ENCODE measurements around the gene GRM8. TPM values are rescaled to one million over a fixed set of nuclear protein-coding genes. Genes with fewer than 3 reads are reported as not detected.

GRM8 gene
- polyA plus RNA-seq, 1 donor from 2014 or later = 1.5 TPM

DNA sequence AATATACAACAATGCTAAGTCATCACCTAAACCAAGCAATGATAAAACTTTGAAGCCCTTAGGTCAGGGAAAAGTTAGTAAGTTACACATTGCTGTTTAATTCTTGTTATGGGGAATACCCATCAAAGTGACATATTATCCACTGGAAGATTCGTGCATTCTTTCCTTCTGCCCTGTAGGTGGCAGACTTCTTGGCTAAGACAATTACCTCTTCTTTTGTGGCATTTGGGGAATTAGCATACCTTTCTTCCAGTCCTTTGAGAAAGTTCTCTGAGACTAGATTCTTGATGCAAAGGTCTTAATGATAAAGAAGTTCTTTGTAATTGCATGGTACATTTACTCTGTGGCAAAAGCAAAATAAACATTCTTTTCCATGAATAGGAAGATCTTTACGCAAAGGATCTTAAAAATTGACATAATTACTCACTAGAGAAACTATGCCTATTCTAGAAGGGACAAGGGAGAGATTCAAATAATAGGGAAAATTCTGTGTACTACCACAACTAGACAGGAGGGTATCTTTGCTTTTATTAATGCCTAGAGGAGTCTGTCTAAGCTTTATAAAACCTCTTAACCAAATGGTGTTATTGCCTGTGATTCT is 395.9 kb downstream of the GRM8 start:
- H4K20me1 ChIP-seq (ENCODE audit: insufficient read depth) = no peaks in the 10 kb centered on the region
- no peak overlapping the region for H3K27ac ChIP-seq (ENCODE audit: low read length)
- no peak overlapping the region for H3K9ac ChIP-seq (ENCODE audit: low read length)
- H3K9me2 ChIP-seq (ENCODE audit: insufficient read depth, low read length) = no peaks in the 10 kb centered on the region
- H3K27me3 ChIP-seq (ENCODE audit: insufficient read depth, low read depth, low read length) = no peaks in the 10 kb centered on the region
- no peaks in the 10 kb centered on the region for H3K9me3 ChIP-seq (ENCODE audit: low read length)
- no peaks in the 10 kb centered on the region for H3F3A ChIP-seq (ENCODE audit: insufficient read depth, low read length, poor library complexity, severe bottlenecking)
- H3K36me3 ChIP-seq (ENCODE audit: insufficient read depth, low read length) = no peaks in the 10 kb centered on the region
- H2AFZ ChIP-seq (ENCODE audit: low read depth, low read length) = no peak overlapping the region
- no peaks in the 10 kb centered on the region for H3K79me2 ChIP-seq (replicated peaks; ENCODE audit: insufficient read depth, low read length)
- TF ChIP-seq POLR2AphosphoS5 (IDR thresholded peaks at IDR 0.05) (no peak), TAF1 (IDR thresholded peaks at IDR 0.05; ENCODE audit: low read depth) (no peak), MXI1 (conservative IDR thresholded peaks at IDR 0.05; ENCODE audit: poor library complexity, severe bottlenecking) (no peak), CTCF (IDR thresholded peaks at IDR 0.05; ENCODE audit: poor library complexity, severe bottlenecking) (no peak), SMC3 (conservative IDR thresholded peaks at IDR 0.05; ENCODE audit: poor library complexity) (no peak), EP300 (conservative IDR thresholded peaks at IDR 0.05; ENCODE audit: poor library complexity, severe bottlenecking) (no peak), RAD21 (conservative IDR thresholded peaks at IDR 0.05) (no peak), EZH2 (IDR thresholded peaks at IDR 0.05; ENCODE audit: borderline replicate concordance, insufficient read depth, low read length, poor library complexity, severe bottlenecking) (no peak)
- TF ChIP-seq, protein P1, sequence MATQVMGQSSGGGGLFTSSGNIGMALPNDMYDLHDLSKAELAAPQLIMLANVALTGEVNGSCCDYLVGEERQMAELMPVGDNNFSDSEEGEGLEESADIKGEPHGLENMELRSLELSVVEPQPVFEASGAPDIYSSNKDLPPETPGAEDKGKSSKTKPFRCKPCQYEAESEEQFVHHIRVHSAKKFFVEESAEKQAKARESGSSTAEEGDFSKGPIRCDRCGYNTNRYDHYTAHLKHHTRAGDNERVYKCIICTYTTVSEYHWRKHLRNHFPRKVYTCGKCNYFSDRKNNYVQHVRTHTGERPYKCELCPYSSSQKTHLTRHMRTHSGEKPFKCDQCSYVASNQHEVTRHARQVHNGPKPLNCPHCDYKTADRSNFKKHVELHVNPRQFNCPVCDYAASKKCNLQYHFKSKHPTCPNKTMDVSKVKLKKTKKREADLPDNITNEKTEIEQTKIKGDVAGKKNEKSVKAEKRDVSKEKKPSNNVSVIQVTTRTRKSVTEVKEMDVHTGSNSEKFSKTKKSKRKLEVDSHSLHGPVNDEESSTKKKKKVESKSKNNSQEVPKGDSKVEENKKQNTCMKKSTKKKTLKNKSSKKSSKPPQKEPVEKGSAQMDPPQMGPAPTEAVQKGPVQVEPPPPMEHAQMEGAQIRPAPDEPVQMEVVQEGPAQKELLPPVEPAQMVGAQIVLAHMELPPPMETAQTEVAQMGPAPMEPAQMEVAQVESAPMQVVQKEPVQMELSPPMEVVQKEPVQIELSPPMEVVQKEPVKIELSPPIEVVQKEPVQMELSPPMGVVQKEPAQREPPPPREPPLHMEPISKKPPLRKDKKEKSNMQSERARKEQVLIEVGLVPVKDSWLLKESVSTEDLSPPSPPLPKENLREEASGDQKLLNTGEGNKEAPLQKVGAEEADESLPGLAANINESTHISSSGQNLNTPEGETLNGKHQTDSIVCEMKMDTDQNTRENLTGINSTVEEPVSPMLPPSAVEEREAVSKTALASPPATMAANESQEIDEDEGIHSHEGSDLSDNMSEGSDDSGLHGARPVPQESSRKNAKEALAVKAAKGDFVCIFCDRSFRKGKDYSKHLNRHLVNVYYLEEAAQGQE (IDR thresholded peaks at IDR 0.05; ENCODE audit: borderline replicate concordance) = no peak
- H3K4me3 ChIP-seq (ENCODE audit: low read length) = no peak overlapping the region
- H3K4me2 ChIP-seq (ENCODE audit: low read length) = no peak overlapping the region

- no peak overlapping the region for H3K4me3 ChIP-seq (ENCODE audit: low read length)
- TF ChIP-seq EP300 (conservative IDR thresholded peaks at IDR 0.05; ENCODE audit: poor library complexity, severe bottlenecking) (no peak), MXI1 (conservative IDR thresholded peaks at IDR 0.05; ENCODE audit: poor library complexity, severe bottlenecking) (no peak), CTCF (IDR thresholded peaks at IDR 0.05; ENCODE audit: poor library complexity, severe bottlenecking) (no peak), RAD21 (conservative IDR thresholded peaks at IDR 0.05) (no peak), TAF1 (IDR thresholded peaks at IDR 0.05; ENCODE audit: low read depth) (no peak), EZH2 (IDR thresholded peaks at IDR 0.05; ENCODE audit: borderline replicate concordance, insufficient read depth, low read length, poor library complexity, severe bottlenecking) (no peak), POLR2AphosphoS5 (IDR thresholded peaks at IDR 0.05) (no peak), SMC3 (conservative IDR thresholded peaks at IDR 0.05; ENCODE audit: poor library complexity) (no peak)
- TF ChIP-seq, protein P1 (IDR thresholded peaks at IDR 0.05; ENCODE audit: borderline replicate concordance) = no peak
- no peaks in the 10 kb centered on the region for H3K9me2 ChIP-seq (ENCODE audit: insufficient read depth, low read length)
- no peak overlapping the region for H3K4me2 ChIP-seq (ENCODE audit: low read length)
- H3K9me3 ChIP-seq (ENCODE audit: low read length) = no peaks in the 10 kb centered on the region
- H3K9ac ChIP-seq (ENCODE audit: low read length) = no peak overlapping the region
- H4K20me1 ChIP-seq (ENCODE audit: insufficient read depth) = no peaks in the 10 kb centered on the region
- H3K36me3 ChIP-seq (ENCODE audit: insufficient read depth, low read length) = no peaks in the 10 kb centered on the region
- no peak overlapping the region for H2AFZ ChIP-seq (ENCODE audit: low read depth, low read length)
- no peak overlapping the region for H3K27ac ChIP-seq (ENCODE audit: low read length)
- no peaks in the 10 kb centered on the region for H3K79me2 ChIP-seq (replicated peaks; ENCODE audit: insufficient read depth, low read length)
- H3K27me3 ChIP-seq (ENCODE audit: insufficient read depth, low read depth, low read length) = no peaks in the 10 kb centered on the region
- H3F3A ChIP-seq (ENCODE audit: insufficient read depth, low read length, poor library complexity, severe bottlenecking) = no peaks in the 10 kb centered on the region
Measured at GRCh38 chr7:126845331-126845730, 407.4 kb downstream of the GRM8 start.

All from neural cell (in vitro differentiated cells).